ENCODE results near the gene LUC7L. TPM values are rescaled to one million over a fixed set of nuclear protein-coding genes. Genes with fewer than 3 reads are reported as not detected.
"Not testable (repeated sequence)": the region's sequence is repeated elsewhere in the genome, so short reads cannot be mapped to it uniquely, and the experiment has no call there.

LUC7L gene
- total RNA-seq, 2 donors from 2014 or later: 37.1 to 55.4 TPM

- no peaks in the 10 kb centered on the region for H3K36me3 ChIP-seq
- peak overlapping the region; percentile 46 for H3K27ac ChIP-seq
- DNase-seq: peak; percentile 71
- peak overlapping the region; percentile 9 for H3K4me3 ChIP-seq
- H3K9me3 ChIP-seq: no peaks in the 10 kb centered on the region
- peak overlapping the region; percentile 35 to 40 for H3K9ac ChIP-seq (ENCODE audit: low read depth in 2 of 2, low read length in 2 of 2)
- H3K4me1 ChIP-seq: peaks cover 3% of the 10 kb centered on the region
- TF ChIP-seq CTCF (IDR thresholded peaks at IDR 0.05): no peak
- H3K27me3 ChIP-seq: no peaks in the 10 kb centered on the region
- intact Hi-C loops (cut with DNase I): no loop called here
These were observed 39.1 kb upstream of the LUC7L start for GRCh38 chr16:268141-269053.

GRCh38 chr16:267562-267961, 38.3 kb upstream of the LUC7L start:
- H3K4me3 ChIP-seq; H3K27ac ChIP-seq; H3K27me3 ChIP-seq; H3K4me1 ChIP-seq; H3K9ac ChIP-seq (ENCODE audit: low read depth in 2 of 2, low read length in 2 of 2); intact Hi-C loops (cut with DNase I); DNase-seq; H3K9me3 ChIP-seq; H3K36me3 ChIP-seq: not testable (repeated sequence)

GRCh38 chr16:266258-267164, 37.3 kb upstream of the LUC7L start:
- H3K27ac ChIP-seq: no peak overlapping the region
- H3K4me1 ChIP-seq: peaks cover 3% of the 10 kb centered on the region
- H3K4me3 ChIP-seq: no peak overlapping the region
- H3K9ac ChIP-seq (ENCODE audit: low read depth in 2 of 2, low read length in 2 of 2): no peak overlapping the region
- H3K9me3 ChIP-seq: no peaks in the 10 kb centered on the region
- no peak for TF ChIP-seq CTCF (IDR thresholded peaks at IDR 0.05)
- intact Hi-C loops (cut with DNase I): no loop called here
- peaks cover 2% of the 10 kb centered on the region for H3K36me3 ChIP-seq
- no peak for DNase-seq
- H3K27me3 ChIP-seq: no peaks in the 10 kb centered on the region

GRCh38 chr16:265711-266110, 36.5 kb upstream of the LUC7L start:
- TF ChIP-seq CTCF (IDR thresholded peaks at IDR 0.05): no peak
- DNase-seq: no peak

GRCh38 chr16:265002-265529, 35.8 kb upstream of the LUC7L start:
- Histone ChIP-seq H3K4me1 (peaks cover 3% of the 10 kb centered on the region), H3K4me3 (no peak overlapping the region), H3K27ac (no peak overlapping the region), H3K36me3 (peaks cover 4% of the 10 kb centered on the region), H3K27me3 (no peaks in the 10 kb centered on the region), H3K9ac (ENCODE audit: low read depth in 2 of 2, low read length in 2 of 2) (no peak overlapping the region), H3K9me3 (no peaks in the 10 kb centered on the region)
- intact Hi-C loops (cut with DNase I): no loop called here
- no peak for DNase-seq
- no peak for TF ChIP-seq CTCF (IDR thresholded peaks at IDR 0.05)

More at GRCh38 chr16:265711-266110, 36.5 kb upstream of the LUC7L start:
- Histone ChIP-seq H3K36me3 (peaks cover 4% of the 10 kb centered on the region), H3K9me3 (no peaks in the 10 kb centered on the region), H3K27ac (no peak overlapping the region), H3K9ac (ENCODE audit: low read depth in 2 of 2, low read length in 2 of 2) (no peak overlapping the region), H3K4me3 (no peak overlapping the region), H3K4me1 (peaks cover 3% of the 10 kb centered on the region), H3K27me3 (no peaks in the 10 kb centered on the region)
- intact Hi-C loops (cut with DNase I): no loop called here

Data from colonic mucosa (tissue), 4 donors.